ENCODE results near the gene STARD10. TPM values are rescaled to one million over a fixed set of nuclear protein-coding genes. Genes with fewer than 3 reads are reported as not detected.

STARD10 gene
- total RNA-seq, 1 experiment from 2014 or later: 58.4 TPM

GRCh38 chr11:72812604-72812966, 18.7 kb upstream of the STARD10 start:
- TF ChIP-seq JUND (IDR thresholded peaks at IDR 0.05) (no peak), SRF (IDR thresholded peaks at IDR 0.05; ENCODE audit: low read depth) (no peak), EZH2phosphoT487 (IDR thresholded peaks at IDR 0.05; ENCODE audit: borderline replicate concordance) (no peak), EZH2 (IDR thresholded peaks at IDR 0.05) (no peak), RAD21 (IDR thresholded peaks at IDR 0.05; ENCODE audit: low read depth) (no peak), POLR2A (IDR thresholded peaks at IDR 0.05; ENCODE audit: borderline replicate concordance, extremely low read depth, insufficient read depth, insufficient read length) (no peak), SP1 (IDR thresholded peaks at IDR 0.05; ENCODE audit: low read depth) (no peak), YY1 (IDR thresholded peaks at IDR 0.05; ENCODE audit: extremely low read depth, insufficient replicate concordance, low read depth, low read length) (no peak), ZNF274 (IDR thresholded peaks at IDR 0.05; ENCODE audit: low read depth, low read length) (no peak), ZFX (IDR thresholded peaks at IDR 0.05) (no peak), TCF7L2 (IDR thresholded peaks at IDR 0.05; ENCODE audit: borderline replicate concordance, extremely low read depth, insufficient read depth, insufficient read length) (no peak), CTCF (IDR thresholded peaks at IDR 0.05 in 2 of 3, conservative IDR thresholded peaks at IDR 0.05 in 1 of 3; ENCODE audit: borderline replicate concordance in 1 of 3, insufficient read depth in 1 of 3, low read depth in 2 of 3, low read length in 2 of 3) (no peak), ATF3 (IDR thresholded peaks at IDR 0.05) (no peak), SIN3A (IDR thresholded peaks at IDR 0.05; ENCODE audit: low read depth) (no peak), CBX3 (IDR thresholded peaks at IDR 0.05; ENCODE audit: low read depth) (no peak), FOSL1 (IDR thresholded peaks at IDR 0.05; ENCODE audit: low read depth) (no peak)
- TF ChIP-seq, protein P1, sequence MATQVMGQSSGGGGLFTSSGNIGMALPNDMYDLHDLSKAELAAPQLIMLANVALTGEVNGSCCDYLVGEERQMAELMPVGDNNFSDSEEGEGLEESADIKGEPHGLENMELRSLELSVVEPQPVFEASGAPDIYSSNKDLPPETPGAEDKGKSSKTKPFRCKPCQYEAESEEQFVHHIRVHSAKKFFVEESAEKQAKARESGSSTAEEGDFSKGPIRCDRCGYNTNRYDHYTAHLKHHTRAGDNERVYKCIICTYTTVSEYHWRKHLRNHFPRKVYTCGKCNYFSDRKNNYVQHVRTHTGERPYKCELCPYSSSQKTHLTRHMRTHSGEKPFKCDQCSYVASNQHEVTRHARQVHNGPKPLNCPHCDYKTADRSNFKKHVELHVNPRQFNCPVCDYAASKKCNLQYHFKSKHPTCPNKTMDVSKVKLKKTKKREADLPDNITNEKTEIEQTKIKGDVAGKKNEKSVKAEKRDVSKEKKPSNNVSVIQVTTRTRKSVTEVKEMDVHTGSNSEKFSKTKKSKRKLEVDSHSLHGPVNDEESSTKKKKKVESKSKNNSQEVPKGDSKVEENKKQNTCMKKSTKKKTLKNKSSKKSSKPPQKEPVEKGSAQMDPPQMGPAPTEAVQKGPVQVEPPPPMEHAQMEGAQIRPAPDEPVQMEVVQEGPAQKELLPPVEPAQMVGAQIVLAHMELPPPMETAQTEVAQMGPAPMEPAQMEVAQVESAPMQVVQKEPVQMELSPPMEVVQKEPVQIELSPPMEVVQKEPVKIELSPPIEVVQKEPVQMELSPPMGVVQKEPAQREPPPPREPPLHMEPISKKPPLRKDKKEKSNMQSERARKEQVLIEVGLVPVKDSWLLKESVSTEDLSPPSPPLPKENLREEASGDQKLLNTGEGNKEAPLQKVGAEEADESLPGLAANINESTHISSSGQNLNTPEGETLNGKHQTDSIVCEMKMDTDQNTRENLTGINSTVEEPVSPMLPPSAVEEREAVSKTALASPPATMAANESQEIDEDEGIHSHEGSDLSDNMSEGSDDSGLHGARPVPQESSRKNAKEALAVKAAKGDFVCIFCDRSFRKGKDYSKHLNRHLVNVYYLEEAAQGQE (IDR thresholded peaks at IDR 0.05; ENCODE audit: low read depth): no peak
- TF ChIP-seq, protein P2, sequence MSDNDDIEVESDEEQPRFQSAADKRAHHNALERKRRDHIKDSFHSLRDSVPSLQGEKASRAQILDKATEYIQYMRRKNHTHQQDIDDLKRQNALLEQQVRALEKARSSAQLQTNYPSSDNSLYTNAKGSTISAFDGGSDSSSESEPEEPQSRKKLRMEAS (IDR thresholded peaks at IDR 0.05): no peak
- H3K9ac ChIP-seq (ENCODE audit: low read length): peak overlapping the region; percentile 93
- peak; percentile 16 for ATAC-seq
- H4K20me1 ChIP-seq (ENCODE audit: insufficient read depth): no peaks in the 10 kb centered on the region
- intact Hi-C loops (cut with micrococcal nuclease): no loop called here
- H3K79me2 ChIP-seq (ENCODE audit: insufficient read depth, low read length): peaks cover 27% of the 10 kb centered on the region
- H3K27me3 ChIP-seq (ENCODE audit: insufficient read depth, low read length): no peaks in the 10 kb centered on the region
- H2AFZ ChIP-seq (ENCODE audit: low read depth, low read length, poor library complexity, severe bottlenecking): no peak overlapping the region
- CTCF ChIA-PET: interaction anchor here (0.8 to 2.8 kb wide), 10 partner anchors 9 to 424 kb away, joined by 3 to 27 read pairs (median 4); no protein-coding TSS in a partner anchor
- BruUV-seq (replicated peaks): no TSS peak
- no peak for DNase-seq (ENCODE audit: low read depth, low spot score)
- peaks cover 0 to 9% of the 10 kb centered on the region in 2 experiments; a peak in 1 of 4 replicates for H3K36me3 ChIP-seq (ENCODE audit: control insufficient read depth in 1 of 2, insufficient read depth in 2 of 2, low read length in 2 of 2)
- H3K4me3 ChIP-seq (replicated peaks in 1 of 2; ENCODE audit: low read depth in 1 of 2, low read length in 2 of 2): peak overlapping the region; percentile 85 to 95
- peak overlapping the region; percentile 97 for H3K27ac ChIP-seq (ENCODE audit: low read depth, low read length)
- POLR2A ChIA-PET: interaction anchor here (0.9 to 1.4 kb wide), 2 partner anchors 19 to 341 kb away, joined by 3 to 10 read pairs; partner anchors contain the start of gene STARD10
- no peaks in the 10 kb centered on the region for H3K9me3 ChIP-seq (ENCODE audit: control insufficient read depth in 1 of 2, insufficient read depth in 1 of 2, low read depth in 1 of 2, low read length in 2 of 2)
- no peaks in the 10 kb centered on the region for H3K9me2 ChIP-seq (ENCODE audit: insufficient read depth)
- peaks cover 9 to 38% of the 10 kb centered on the region in 2 experiments; a peak in 3 of 4 replicates for H3K4me1 ChIP-seq (ENCODE audit: control insufficient read depth in 1 of 2, insufficient read depth in 2 of 2, low read length in 2 of 2)
- RAD21 ChIA-PET (ENCODE audit: low non-redundant PET in 1 of 2, low total read pairs in 2 of 2, uncharacterized antibody in 2 of 2, unreplicated experiment in 2 of 2): interaction anchor here in 1 of 2 experiments (1.4 kb wide), 1 partner anchor 88 kb away, joined by 5 read pairs; no protein-coding TSS in a partner anchor
- H3K4me2 ChIP-seq (ENCODE audit: low read length): peak overlapping the region; percentile 100

Data from HCT116 (cell line).